Activated naive CD4-positive, alpha-beta T cell treated with anti-CD3 and anti-CD28 coated beads, Interleukin-2, amount 50 U/mL, for 16 hours (primary cell): ENCODE data around the gene MORF4L1.
"Not testable (repeated sequence)": the region's sequence is repeated elsewhere in the genome, so short reads cannot be mapped to it uniquely, and the experiment has no call there.

Experiments
- DNase-seq: peaks from one replicate; pipeline ENCODE4 v3.0.0-alpha.2; 2020

The MORF4L1 gene

DNA sequence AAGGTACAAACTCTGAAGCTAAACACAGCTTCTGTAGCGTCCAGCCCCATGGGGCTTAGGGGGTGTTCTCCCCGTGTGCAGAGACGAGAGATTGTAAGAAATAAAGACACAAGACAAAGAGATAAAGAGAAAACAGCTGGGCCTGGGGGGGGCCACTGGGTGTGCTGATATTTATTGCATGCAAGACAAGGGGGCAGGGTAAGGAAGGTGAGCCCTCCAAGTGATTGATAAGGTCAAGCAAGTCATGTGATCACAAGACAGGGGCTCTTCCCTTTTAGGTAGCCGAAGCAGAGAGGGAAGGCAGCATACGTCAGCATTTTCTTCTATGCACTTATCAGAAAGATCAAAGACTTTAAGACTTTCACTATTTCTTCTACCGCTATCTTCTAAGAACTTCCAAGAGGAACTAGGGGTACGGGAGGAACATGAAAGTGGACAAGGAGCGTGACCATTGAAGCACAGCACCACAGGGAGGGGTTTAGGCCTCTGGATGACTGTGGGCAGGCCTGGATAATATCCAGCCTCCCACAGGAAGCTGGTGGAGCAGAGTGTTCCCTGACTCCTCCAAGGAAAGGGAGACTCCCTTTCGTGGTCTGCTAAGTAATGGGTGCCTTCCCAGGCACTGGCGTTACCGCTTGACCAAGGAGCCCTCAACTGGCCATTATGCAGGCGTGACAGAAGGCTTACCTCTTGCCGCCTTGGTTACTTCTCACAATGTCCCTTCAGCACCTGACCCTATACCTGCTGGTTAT, 29.8 kb downstream of the MORF4L1 start:
- DNase-seq, result not testable (repeated sequence)

DNA sequence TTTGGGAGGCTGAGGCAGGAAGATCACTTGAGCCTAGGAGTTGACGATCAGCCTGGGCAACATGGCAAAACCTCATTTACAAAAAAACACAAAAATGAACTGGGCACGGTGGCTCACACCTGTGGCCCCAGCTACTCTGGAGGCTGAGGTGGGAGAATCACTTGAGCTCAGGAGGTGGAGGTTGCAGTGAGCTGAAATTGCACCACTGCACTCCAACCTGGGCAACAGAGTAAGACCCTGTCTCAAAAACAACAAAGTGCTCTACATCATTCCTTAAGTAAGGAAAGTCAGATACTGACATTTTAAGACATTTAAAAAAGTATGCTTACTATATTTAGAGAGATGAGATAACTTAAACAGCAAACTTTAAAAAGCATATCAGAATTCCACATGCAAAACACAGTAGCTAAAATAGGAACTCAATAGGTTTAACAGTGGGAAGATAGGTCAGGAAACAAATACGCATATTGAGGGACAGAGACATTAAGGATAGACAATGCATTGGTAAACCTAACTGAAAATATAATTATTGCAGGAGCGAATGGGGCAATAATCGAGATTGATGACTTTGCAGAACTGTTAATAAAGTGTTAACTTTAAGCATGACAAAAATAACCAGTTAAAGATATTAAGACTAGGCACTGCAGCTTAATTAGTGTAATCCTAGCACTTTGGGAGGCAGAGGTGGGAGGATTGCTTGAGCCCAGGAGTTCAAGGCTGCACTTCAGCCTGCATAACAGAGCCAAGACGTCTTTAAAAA, 32.1 kb downstream of the MORF4L1 start:
- DNase-seq, result no peak

DNA sequence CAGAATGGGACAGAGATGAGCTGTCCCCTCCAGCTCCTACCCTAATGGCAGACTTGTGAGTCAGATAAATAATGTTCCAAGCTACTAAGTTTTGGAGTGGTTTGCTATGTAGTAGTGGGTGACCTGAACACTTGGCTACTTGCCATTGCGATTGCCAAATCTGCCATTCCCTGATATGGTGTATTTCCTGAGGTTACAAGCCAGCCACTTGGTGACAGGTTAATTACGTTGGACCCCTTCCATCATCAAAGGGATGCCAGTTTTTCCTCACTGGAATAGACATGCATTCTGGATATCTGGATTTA, 33.6 kb downstream of the MORF4L1 start:
- DNase-seq, result no peak

DNA sequence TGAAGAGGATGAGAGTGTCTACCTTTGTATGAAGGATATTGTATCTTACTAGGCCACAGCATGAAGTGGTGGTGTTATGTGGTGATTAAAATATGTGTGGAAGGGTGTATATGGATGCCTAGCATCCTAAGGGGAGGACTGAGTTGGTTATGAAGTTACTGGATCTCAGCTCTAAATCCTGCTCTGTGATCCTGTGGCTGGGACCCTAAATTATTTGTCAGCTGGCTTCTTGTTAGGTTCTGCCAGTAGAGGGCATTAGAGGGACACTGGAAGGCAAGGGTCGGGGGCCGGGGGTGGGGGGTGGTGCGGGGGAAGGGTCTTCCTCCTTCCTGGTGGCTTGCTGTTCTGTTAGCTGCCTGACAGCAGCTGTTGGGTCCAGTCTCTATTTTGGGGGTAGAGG, 34.9 kb downstream of the MORF4L1 start:
- no peak for DNase-seq

DNA sequence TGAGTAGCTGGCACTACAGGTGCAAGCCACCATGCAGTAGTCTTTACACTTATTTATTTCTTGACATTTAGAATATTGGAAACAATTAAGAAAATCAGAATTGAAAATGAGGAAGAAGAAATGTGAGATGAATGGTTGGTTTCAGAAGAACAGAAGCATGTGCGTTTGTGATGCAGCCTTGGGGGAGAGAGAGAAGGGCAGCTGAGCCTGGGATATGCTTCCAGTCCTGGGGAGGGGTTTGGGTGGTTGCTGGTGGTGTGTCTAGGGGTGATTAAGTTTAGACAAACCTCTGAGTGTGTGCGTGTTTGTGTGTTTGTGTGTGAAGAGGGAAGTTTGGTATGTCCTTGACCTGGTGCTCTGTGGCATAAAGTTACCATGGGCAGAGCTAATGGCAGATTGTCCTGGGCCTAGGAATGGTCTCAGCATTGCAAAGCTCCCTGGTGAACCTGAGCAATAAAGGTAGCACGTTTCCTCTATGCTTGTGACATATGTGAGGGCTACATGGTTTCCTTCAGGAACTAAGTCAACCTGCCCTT, 36.5 kb downstream of the MORF4L1 start:
- DNase-seq, result no peak

DNA sequence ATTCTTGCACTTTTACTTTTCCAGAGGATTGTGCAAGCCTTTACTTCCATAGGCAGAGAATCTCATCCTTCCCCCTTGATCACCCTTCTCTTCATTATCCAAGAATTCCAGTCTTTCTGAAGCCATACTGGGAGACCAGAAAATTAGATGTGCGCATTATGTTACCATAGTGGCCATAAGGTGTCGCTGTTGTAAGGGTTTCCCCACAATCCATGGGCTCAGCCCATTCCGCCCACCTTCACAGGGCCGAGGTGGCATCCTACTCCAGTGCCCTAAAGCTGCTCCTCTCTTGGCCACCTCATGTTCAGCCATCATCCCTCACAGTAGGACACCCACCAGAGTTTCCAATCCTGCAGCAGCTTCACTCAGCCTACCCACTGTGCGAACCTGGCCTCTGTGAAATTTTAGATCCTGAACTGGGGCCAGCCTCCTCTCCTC, 37.1 kb downstream of the MORF4L1 start:
- DNase-seq, result no peak

DNA sequence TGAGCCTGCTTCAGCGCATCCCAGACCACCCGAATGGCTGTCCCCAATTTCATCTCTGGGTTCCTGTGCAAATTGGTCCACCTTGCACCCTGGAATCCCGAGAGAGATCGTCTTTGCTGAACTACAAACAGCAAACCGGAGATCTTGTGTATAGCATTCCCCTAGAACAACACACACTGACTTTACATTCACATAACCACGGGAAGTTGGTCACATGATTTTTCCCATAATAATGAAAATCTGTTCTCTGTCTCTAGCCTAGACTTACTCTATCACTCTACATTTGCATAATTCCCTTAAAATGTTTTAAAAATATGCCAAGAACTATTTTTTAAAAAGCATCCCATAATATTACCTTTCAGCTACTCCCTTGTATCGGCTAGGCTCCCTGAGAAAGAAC, 37.6 kb downstream of the MORF4L1 start:
- DNase-seq, result no peak

DNA sequence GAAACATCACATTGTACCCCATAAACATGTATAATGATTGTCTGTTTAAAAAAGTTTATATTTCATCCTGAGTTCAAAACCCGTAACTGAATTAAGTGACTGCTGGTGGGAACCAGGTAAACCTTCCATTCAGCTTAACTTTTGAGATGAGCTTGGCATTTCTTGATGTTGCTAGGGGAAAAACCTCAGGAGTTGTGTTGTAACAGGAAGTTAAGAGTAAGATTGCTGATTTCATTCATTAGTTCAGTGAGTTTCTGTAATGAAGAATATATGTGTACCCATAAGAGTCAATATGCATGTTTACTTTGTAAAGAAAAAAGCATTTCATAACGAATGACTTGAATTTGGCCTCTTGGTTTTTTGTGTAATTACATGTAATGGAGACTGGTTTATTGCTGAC, 39.6 kb downstream of the MORF4L1 start:
- DNase-seq, result no peak

DNA sequence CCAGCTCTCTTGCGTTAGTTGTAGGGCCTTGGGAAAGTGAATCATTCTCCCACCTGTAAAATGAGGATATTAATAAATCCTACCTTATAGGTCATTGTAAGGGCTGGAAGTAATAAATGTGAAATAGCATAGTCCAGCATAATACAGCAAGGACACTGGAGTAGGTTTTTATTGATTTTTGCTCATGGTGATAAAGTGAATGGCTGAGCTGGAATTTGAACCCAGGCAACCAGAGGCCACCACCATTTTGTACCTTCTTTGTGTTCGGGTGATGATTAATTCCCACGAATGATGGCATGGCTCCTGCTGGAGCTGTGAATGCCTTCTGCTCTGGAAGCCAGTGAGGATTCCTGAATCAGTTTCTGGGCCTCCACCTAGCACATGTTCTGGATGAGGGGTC, 40.3 kb downstream of the MORF4L1 start:
- no peak for DNase-seq

DNA sequence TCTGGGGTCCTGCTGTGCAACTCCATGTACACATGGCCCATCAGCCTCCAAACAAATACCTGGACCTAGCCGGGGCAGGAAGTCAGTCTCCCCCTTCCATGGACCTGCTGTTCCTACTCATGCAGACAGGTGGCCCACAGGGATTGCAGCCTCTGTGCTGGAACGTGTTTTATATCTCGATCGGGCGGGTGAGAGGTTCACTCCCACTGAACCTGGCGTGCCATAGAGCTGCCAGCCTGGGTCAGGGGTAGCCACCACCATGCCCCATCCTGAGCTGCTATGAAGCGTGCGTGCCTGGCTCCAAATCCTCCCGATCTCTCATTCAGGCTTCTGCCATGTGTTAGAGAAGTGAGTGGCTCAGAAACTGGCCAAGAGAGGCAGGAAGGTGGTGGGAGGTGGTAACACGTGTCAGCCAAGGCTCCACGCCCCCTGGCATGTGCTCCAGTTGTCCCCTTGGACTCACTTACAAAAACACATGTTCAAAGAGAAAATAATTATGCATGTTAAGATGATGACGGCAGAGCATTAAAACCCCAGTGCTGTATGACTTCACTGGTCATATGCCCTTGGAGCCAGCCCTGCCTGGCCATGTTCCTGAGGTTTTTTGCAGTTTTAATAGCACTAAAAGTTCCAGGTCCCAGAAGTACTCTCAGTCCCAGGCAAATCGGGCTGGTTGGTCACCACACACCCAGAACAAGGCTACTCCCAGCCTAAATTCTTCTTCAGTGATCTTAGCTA, 41.5 kb downstream of the MORF4L1 start:
- no peak for DNase-seq

DNA sequence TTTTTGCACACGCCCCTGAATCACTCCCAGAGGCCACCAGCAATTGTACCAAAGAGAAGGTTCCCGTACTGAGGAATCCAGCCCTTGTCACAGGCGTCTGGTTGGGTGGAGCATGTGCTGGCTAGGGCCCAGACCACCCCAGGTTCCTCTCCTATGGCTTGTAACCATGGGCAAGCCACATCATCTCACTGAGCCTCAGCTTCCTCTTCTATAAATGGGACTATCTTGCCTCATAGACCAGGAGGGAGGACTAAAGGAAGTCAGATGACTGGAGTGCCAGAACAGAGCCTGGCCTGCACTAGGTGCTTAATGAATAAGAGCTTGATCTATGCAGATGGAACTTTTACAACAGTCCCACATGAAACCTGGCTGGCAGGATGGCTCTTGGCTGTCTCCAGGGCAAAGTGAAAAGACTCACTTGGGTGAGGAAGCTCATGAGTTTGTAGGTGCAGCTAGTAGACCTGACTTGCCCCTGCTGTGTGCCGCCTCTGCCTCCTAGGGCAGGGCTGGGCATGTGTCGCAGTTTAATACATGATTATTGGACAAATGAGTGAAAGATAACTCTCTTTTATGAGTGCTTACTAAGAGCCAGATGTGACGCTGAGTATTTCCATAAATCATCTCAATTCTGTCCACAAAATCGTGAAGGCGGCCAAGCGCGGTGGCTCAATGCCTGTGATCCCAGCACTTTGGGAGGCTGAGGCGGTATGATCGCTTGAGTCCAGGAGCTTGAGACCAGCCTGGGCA, 42.8 kb downstream of the MORF4L1 start:
- no peak for DNase-seq

DNA sequence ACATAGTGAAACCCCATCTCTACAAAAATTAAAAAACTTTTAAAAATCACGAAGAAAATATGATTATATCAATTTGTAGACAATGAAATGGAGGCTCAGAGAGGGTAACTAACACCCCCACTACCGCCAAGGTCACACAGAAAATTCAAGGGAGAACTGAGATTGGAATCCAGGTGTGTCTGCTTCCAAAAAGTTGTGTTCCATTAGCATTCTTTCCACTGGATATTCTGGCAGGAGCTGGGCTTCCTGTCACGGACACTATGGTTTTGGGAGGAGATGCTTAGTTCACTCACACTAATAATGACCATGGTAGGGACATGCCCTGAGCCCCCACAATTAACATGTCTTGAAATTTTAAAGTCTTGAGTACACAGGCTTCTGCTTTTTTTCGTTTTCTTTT, 43.4 kb downstream of the MORF4L1 start:
- no peak for DNase-seq

DNA sequence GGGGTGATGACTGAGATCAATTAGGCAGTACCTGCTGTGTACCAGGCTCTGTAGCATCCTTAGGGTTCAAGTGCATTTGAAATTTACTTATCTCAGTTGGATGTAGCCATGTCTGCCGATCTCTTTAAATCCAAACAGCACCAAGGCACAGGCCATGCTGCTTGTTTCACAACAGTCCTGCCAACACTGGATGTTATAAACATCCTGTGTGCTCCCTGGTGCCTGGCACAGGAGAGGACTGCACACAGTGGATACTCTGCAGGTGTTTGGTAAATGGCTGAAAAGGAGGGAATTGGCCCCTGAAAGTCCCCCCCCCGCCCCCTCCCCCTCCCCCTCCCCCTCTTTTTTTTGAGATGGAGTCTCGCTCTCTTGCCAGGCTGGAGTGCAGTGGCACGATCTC, 45.2 kb downstream of the MORF4L1 start:
- no peak for DNase-seq

DNA sequence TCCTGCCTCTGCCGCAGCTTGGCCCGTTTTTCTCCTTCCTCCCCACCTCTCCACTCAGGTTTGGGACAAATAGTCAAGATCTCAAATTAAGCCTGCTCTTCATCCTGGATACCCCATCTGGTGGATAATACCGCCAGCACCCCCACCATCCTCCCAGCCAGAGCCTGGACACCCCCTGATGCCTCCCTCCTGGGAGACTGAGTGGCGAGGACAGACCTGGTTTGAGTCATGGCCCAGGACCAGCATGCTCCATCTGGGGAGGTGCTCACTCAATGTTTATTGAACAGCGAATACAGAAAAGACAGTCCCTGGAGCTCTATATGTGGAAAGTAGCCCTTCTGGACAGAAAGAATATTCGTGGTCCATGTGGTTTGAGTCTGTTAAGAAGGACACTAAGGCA, 48.8 kb downstream of the MORF4L1 start:
- DNase-seq, result no peak

DNA sequence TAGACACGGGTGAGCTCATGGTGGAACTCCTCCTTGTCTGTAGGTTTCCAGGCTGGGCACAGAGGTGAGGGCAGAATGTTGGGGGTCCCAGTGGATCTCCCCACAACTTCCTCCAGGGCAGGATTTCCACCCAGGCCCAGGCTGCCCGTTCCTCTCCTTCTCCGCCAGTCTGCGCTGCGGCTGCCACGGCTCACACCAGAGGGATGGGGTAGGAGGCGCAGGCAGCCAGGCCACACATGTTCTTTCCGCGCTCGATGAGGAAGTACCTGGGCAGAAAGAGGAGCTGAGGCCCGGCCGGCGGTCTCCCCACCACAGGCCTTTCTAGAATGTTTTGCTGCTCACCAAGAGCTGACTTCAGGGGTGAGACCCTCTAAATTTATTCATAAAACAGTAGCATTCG, 49.2 kb downstream of the MORF4L1 start:
- DNase-seq, result no peak

DNA sequence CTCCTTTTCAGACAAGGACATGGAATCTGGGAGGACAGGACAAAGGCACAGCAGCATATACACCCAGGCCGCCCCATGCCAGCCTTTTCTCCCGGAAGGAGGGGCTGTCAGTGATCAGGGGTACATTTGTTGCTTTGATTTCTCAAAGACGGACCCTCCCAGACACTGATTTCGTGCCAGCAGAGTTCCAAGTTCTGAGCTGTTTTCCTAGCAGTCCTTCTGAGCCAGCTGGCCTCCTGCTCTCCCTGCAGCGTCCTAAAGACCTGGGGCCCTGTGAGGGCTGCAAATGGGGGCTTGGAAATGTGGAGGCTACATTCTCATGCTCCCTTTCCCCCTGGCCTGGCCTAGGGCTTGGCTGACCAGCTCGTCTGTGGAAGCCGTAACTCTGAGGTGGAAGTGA, 49.8 kb downstream of the MORF4L1 start:
- no peak for DNase-seq

DNA sequence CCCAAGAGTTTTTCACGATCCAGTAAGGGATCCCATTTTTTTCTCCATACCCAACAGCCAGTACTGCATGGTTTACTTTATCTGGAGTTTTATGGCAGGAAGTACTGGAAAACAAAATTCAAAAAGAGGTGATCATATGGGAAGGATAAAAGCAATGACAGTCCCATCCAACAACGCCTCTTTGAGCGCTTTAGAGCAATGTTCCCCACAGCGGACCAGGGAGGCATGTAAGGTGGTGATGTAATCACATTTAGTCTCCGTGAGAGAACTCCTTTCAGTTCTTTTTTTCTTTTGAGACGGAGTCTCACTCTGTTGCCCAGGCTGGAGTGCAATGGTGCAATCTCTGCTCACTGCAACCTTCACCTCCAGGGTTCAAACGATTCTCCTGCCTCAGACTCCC, 50.3 kb downstream of the MORF4L1 start:
- no peak for DNase-seq

DNA sequence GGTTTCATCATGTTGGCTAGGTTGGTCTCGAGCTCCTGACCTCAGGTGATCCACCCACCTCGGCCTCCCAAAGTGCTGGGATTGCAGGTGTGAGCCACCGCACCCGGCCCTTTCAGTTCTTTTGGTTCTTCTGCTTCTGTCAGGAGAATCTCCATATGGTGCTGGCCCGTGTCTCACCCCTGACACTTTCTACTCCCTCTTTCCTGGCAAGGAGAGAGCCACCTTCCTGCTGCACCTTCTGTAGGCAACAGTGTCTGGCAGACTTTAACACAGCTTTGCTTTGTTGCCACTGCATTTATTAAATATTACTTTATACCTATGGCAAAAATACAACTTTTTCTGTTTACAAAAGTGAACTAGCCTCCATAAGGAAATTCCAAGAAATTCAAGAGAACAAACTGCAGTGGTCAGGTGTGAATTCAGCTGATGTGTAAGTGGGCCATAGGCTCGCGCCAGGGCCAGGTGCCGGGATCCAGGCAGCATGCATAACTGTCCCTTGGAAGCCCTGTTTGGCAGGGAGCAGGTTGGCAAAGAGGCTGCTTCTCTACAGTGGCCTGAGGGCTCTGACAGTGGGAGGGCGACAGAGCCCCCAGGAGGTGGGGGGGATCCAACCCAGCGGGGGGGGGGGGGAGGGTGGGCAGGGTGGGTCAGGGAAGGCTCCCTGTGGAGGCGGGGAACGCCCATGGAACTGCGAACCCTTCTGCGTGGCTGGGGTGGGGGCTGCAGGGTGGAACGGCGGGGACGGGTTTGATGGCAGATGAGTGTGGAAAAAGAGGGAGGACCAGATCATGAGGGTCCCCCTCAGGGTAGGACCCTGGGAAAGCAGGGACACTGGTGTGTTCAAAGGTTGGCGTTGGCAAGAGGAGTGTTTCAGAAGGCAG, 51.0 kb downstream of the MORF4L1 start:
- DNase-seq, result no peak

DNA sequence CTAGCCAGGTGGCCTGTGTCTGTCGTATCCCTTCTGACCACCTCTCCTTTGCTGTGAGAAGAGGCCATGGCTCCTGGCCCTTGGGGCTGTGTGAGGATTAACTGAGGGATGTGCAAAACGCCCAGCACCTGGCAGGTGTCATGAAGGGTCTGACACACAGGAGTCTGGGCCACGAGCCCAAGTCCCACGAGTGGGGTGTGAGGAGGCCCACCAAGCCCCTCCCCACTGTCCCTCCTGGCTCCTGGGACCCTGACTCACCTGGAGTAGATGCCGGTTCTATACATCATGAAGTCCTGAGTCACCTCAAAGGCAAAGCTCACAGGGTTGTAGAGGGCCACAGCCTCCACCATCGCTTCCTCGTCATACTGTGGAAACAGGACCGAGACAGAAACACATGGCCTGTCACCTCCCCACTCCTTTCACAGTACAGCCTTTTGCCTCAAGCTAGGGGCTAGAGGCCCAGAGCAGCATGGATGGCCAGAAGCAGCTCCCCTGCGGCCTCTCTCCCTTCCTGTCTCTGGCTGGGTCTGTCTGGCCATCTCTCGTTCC, 52.5 kb downstream of the MORF4L1 start:
- no peak for DNase-seq

DNA sequence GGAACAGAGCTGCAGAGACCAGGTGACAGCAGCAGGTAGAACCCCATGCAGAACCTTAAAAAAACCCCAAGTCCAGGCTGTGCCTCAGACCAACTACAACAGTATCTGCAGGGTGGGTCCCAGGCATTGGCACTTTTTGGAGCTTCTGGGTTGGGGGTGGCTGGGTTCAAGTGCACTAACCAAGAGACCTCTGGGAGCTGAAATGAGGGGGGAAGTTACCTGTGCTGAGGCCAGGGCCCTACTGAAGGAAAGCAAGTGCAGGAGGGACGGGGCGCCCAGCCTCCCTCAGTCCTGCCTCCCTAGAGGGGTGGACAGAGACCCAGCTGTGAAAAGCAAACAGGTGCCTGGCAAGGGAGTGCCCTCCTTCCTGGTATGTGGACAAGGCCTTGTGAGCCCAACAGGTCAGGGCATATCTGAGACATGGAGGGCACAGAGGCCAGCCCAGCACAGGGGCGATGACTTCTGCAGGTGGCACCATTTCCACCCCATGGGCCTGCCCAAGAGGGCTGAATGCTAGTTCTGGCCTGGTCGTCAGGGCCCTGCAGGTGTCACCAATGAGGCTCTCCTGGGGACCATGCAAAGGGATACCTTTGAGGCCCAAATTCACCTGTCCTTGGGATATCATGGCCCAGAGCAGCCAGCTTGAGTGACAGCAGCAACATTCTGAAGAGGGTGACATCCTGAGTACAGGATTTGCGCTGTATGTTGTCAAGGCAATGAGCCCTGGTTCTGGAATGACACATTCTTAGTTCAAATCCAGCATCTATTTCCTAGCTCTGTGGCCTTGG, 53.5 kb downstream of the MORF4L1 start:
- DNase-seq, result no peak
